DLD1 (cell line): ENCODE results near the gene DONSON.

Experiments
- in situ Hi-C: cut with HindIII; loops from 2 replicates; pipeline ENCODE4 v1.10.0; 2017; ENCODE audit warnings: low sequenced_read_pairs

DONSON gene

GRCh38 chr21:33542640-33543504, 45.6 kb downstream of the DONSON start, which contains the start of gene SON:
TSS of gene SON (plus strand) at chr21:33543038. CDS start at chr21:33543093, 55 bp downstream.
- in situ Hi-C loops: no loop called here

GRCh38 chr21:33541756-33542639, 46.5 kb downstream of the DONSON start, which contains the start of gene GART:
TSS of gene GART (minus strand) at chr21:33542117. CDS start at chr21:33539315, 2,802 bp downstream.
- in situ Hi-C loops: no loop called here

GRCh38 chr21:33541105-33541711, 47.3 kb downstream of the DONSON start:
- in situ Hi-C loops: no loop called here

GRCh38 chr21:33540711-33541104, 47.8 kb downstream of the DONSON start:
- in situ Hi-C loops: no loop called here

GRCh38 chr21:33539616-33540015, 48.9 kb downstream of the DONSON start:
- in situ Hi-C loops: no loop called here

GRCh38 chr21:33537212-33537611, 51.3 kb downstream of the DONSON start:
- in situ Hi-C loops: no loop called here

GRCh38 chr21:33531007-33531406, 57.5 kb downstream of the DONSON start:
- in situ Hi-C loops: no loop called here
